Breast epithelium (tissue), 3 donors: Measurements from ENCODE around the gene NUAK1.

Source experiments
- POLR2A ChIP-seq: fragments of 450-650 bp; IDR thresholded peaks from one replicate; pipeline ENCODE4 v1.6.1; 2016; ENCODE audit warnings: antibody characterized with exemption, mild to moderate bottlenecking, moderate library complexity
- POLR2AphosphoS5 ChIP-seq, 3 donors: sonication (generic); formaldehyde crosslinking; IDR thresholded peaks; one replicate each; pipeline ENCODE4 v1.6.1; 2017; ENCODE audit warnings: antibody characterized with exemption in 3 of 3
- TF ChIP-seq, protein P1 (sequence below), 3 donors: fragments of 450-650 bp; IDR thresholded peaks; one replicate each; pipeline ENCODE4 v1.5.1; 2016 to 2017; ENCODE audit warnings: antibody characterized with exemption in 3 of 3, mild to moderate bottlenecking in 3 of 3, moderate library complexity in 3 of 3

- TF ChIP-seq, protein P1, sequence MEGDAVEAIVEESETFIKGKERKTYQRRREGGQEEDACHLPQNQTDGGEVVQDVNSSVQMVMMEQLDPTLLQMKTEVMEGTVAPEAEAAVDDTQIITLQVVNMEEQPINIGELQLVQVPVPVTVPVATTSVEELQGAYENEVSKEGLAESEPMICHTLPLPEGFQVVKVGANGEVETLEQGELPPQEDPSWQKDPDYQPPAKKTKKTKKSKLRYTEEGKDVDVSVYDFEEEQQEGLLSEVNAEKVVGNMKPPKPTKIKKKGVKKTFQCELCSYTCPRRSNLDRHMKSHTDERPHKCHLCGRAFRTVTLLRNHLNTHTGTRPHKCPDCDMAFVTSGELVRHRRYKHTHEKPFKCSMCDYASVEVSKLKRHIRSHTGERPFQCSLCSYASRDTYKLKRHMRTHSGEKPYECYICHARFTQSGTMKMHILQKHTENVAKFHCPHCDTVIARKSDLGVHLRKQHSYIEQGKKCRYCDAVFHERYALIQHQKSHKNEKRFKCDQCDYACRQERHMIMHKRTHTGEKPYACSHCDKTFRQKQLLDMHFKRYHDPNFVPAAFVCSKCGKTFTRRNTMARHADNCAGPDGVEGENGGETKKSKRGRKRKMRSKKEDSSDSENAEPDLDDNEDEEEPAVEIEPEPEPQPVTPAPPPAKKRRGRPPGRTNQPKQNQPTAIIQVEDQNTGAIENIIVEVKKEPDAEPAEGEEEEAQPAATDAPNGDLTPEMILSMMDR (IDR thresholded peaks at IDR 0.05) = no peak
- TF ChIP-seq POLR2A = no peak
- no peak for TF ChIP-seq POLR2AphosphoS5 (IDR thresholded peaks at IDR 0.05)
Observed at GRCh38 chr12:106080791-106081170, 58.0 kb downstream of the NUAK1 start.
